HG02970 (cell line): ENCODE data around the gene SAP30L.

Experiments used
- ATAC-seq: cut with Tn5 transposase; IDR thresholded peaks from one replicate; pipeline ENCODE4 v1.9.1; 2021; ENCODE audit warnings: mild to moderate bottlenecking, moderate library complexity, moderate number of reproducible peaks; ENCODE audit not compliant: unreplicated experiment, low FRiP score

Gene SAP30L

DNA sequence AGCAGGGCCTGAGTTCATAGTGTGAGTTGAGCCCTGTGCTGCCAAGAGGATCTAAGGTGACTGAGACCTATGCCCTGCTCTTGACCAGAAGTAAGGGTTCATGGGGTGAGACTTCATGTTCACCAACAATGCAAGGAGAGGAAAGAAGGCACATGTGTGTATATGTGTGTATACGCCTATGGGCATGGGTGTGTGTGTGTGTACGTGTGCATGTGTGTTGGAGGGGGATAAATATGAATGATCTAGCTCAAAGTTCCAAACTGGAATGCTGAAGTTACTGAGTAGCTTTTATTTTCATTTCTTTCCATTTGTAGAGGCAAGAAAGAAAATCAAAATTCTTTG lies 57.9 kb downstream of the SAP30L start:
- no peak for ATAC-seq

DNA sequence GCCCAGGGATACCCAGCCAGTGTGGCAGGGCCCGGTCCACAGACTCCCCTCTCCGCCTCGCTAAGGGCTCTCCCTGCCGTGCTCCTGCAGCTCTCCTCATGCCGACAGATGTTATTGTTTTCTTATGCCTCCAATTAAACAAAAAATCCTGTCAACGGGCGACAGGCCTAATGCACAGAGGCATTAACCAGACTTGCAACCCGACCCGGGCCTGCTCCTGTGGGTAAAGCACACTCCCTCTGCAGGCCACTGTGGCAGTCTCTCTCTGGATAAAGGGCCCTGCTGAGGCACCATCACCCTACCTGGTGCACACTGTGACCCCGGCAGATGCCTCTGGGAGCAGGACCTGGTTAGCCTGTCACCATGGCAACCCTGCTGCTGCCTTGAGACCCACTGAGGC lies 59.8 kb downstream of the SAP30L start:
- no peak for ATAC-seq

DNA sequence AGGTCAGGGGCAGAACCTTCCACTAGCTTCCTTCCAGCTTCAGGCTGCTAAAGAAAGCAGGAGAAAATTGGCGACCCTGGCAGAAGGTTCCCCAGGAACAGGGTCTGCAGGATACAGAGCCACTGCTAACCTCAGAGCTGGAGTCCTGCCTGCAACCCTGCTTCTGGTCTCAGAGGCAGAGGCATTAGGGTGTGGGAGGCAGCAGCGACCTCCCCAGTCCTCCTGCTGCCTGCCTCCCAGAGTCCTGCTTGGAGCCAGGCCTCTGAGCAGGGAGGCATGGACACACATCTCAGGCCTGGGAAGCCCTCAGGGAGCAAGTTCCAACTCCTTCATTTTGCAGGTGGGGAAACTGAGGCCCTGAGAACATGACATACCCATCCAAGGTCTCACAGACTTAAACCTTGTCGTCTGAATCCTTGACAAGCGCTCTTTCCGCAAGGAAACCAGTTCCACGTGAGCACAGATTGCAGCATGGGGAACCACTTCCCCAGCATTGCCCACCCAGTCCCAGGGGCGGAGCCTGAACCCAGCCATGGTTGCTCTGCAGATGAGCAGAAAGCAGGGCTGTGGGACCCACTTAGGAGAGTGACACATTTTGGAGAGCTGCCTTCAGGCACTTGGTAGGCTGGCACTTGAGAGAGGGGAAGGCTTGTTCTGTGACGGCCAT lies 60.4 kb downstream of the SAP30L start:
- ATAC-seq = no peak

DNA sequence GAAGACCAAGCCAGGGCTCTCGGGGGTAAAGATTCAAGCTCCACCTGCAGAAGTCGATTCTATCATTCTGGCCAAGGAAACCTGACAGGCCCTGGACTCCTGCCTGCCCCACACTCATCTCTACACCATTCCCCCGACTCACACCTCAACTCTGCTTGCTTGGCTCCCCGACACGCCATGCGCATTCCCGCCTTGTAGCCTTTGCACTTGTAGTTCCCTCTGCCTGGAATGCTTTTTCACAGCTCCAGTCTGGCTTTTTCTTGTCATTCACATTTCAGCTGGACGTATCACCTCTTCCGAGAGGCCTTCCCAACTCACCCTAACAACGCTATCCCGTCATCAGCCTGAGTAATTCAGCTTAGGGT lies 60.9 kb downstream of the SAP30L start:
- ATAC-seq = no peak

DNA sequence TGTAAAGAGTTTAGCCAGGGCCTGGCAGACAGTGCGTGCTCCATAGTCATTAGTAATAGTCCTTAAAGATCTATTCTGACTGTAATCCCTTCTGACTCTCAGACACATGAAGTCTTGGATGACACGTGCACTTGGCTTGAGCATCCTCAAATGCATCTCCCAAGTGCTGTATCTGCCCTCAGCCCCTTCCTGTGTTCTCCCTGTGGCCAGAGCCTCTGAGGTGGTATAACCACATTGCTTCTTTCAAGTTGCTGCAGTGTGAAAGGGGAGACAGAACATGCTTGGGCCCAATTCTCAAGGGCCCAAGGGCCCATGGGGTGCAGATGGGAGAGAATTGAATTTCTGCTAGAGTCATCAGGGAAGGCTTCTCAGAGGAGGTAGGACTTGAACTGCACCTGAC lies 62.3 kb downstream of the SAP30L start:
- ATAC-seq = no peak

DNA sequence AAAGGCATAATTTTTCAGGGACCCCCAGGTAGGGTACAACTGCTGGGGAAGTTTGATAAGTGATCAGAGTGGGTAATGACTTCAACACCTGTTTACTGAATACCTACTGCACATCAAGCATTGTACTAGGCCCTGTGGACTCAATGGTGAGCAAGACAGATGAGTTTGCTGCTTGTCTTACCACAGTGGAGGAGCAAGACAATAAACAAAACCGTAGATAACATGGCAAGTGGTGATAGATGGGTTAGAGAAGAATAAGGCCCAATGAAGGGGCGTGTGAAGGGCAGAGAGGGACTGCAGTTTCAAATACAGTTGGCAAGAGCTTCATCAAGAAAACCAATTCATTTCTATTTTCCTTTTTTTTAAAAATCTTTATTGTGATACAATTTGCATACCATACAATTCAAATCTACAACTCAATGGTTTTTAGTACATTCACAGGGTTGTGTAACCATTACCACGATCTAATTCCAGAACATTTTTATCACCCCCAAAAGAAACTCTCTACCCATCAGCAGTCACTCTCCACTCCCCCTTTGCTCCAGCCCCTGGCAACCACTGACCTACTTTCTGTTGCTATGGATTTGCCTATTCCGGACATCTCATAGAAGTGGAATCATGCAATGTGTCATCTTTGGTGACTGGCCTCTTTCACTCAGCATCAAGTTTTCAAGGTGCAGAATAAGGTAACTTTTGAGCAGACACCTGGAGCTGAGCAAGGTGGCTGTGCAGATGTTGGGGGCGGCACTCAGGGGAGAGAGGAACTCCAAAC lies 64.2 kb downstream of the SAP30L start:
- ATAC-seq = no peak
